Hypothalamus (tissue), 51 donors: ENCODE measurements around the gene OSBPL10.
"Not testable (repeated sequence)": the region's sequence is repeated elsewhere in the genome, so short reads cannot be mapped to it uniquely, and the experiment has no call there.

Source experiments
- DNase-seq, 51 donors: peaks; one replicate each; lab custom pipeline; 2025; lab: John Stamatoyannopoulos, UW

OSBPL10 gene, protein sequence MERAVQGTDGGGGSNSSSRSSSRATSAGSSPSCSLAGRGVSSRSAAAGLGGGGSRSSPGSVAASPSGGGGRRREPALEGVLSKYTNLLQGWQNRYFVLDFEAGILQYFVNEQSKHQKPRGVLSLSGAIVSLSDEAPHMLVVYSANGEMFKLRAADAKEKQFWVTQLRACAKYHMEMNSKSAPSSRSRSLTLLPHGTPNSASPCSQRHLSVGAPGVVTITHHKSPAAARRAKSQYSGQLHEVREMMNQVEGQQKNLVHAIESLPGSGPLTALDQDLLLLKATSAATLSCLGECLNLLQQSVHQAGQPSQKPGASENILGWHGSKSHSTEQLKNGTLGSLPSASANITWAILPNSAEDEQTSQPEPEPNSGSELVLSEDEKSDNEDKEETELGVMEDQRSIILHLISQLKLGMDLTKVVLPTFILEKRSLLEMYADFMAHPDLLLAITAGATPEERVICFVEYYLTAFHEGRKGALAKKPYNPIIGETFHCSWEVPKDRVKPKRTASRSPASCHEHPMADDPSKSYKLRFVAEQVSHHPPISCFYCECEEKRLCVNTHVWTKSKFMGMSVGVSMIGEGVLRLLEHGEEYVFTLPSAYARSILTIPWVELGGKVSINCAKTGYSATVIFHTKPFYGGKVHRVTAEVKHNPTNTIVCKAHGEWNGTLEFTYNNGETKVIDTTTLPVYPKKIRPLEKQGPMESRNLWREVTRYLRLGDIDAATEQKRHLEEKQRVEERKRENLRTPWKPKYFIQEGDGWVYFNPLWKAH

DNA sequence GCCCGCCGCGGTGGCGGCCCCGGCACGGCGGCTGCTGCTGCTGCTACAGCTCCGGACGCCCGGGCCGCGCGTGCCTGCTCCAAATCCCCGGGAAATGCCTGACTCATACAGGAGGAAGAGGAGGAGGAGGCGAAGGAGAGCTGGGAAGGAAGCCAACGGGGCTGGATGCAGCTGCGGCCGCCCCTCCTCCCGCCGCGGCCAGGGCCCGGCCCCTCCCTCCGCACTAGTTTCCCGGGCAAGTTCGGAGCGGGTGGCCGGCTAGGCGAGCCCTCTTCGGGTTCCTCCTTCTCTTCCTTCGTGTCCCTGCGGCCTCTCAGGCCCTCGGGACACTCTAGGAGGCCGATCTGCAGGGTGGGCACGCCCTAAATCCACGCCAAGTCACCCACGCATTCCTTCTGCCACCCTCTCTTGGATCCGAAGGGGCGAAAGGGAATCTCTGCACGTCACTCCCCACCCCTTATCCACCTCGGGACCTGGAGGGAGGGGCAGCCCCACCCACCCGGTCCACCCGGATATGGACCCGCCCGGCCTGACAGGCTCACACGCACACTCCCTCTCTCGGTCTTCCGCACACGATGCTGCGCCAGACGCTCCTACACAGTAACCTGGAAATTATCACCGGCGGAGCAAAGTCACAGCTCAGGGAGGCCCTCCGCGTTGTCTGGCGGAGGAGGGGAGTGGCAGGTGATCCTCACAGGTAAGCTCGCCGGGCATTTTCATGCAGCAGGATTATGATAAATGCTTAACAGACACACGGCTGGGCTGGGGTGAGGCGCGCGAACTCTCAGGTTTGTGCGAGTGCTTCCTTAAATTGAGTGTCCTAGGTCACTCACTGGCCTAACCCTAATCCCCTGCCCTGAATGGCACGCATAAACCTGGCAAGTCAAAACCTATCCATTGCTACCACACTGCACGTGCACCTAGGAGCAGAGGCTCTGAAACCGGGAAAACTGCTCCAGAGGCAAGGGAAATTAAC is at the start of gene OSBPL10, which contains the start of gene ZNF860:
OSBPL10 (minus strand) TSS at position 57 of the 976 bp plus-strand sequence. CDS start 83 bp downstream, outside the sequence.
ZNF860 (plus strand) TSS at position 545 of the 976 bp plus-strand sequence. CDS start 7,330 bp downstream, outside the sequence.
- peak in 49 of 51 donors; percentile 9 to 76 (median 48) for DNase-seq

DNA sequence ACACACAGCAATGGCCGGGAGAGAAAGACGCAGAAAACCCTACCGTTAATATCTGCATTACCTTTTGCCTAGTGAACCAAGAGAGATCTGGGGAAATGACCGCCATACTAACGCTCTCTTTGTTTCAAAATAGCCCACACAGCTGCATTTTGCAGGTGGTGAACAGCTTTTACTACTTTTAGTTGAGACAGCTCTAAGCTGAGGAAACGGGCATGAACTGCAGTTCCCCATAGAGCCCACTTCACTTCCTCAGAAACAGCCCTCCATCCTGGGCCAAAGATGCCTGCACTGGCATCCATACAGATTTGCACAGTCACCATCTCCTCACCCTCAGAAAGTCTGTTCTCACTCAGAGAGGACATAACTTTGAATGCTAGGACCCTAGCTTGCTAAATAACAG is 45.5 kb upstream of the OSBPL10 start:
- no peak for DNase-seq

DNA sequence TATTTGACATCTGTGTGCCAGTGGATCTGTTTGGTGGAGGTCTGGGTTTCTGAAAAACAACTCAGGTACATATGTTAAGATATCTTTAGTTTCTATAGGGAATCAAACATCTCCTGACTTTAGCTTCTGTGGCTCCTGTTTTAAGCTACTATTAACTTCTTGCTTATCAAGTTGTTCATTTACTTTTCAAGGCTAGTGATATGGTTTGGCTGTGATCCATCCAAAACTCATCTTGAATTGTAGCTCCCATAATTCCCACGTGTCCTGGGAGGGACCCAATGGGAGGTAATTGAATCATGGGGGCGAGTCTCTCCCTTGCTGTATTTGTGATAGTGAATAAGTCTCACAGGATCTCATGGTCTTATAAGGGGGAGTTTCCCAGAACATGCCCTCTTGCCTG is 41.9 kb upstream of the OSBPL10 start:
- no peak for DNase-seq

DNA sequence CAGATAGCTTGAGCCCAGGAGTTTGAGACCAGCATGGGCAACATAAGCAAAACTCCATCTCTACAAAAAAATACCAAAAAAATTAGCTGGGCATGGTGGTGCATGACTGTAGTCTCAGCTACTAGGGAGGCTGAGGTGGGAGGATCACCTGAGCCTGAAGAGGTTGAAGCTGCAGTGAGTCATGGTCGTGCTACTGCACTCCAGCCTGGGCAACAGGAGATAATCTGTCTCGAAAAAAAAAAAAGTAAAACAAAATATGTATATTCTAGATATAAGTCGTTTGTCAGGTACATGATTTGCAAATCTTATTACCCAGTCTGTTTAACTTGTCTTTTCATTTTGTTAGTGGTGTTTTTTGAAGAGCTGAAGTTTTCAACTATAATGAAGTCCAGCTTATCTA is 40.7 kb upstream of the OSBPL10 start:
- DNase-seq, result no peak

DNA sequence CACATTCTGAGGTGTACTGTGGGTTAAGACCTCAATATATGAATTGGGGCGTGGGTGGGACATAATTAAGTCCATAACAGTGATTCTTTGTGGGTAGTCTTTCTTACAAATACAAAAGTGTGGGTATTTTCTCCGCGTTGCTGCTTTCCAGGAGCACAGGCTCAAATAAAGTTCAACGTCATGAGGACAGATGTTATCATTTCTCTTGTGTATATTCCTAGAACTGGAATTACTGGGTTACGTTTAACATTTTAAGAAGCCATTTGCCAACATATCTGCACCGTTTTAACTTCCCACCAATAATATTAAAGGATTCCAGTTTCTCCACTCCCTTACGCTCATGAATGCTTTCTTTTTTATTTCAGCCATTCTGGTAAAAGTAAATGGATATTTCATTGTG is 40.1 kb upstream of the OSBPL10 start:
- no peak for DNase-seq

DNA sequence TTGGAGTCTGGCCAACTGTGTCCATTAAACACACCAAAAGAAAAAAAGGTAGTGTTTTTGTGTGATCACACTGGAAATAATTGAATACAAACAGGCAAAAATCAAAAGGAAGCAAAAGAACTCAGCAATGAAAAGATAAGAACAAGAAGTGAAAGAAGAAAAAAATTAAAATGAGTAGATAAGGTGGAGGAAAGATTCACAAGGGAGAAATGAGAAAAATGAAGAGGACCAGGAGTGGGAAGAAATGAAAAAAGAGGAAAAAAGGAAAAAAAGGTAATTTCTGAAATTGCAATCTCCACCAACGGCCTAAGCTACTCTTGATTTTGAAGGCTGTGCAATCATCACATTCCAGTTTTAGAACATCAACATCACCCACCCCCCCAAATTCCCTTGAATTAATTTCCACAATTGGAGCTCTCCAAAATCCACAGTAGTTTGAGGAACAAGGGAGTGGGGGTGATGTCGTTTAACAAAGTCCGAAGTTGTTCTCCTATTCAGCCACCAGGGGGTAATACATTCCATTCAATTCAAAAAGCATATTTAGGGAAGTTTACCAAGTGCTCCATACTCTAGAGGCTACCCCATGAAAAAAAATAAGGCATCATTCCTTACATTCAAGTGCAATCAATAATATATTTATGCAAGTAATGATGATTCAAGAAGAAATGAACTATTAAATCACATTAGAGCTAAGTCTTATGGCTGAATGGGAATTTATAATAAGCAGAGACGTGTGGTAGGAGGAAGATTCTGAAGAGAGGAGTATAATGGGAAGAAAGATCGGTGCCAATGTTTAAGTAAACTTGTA is 37.9 kb upstream of the OSBPL10 start:
- peak in 2 of 51 donors; percentile 1 to 36 for DNase-seq

DNA sequence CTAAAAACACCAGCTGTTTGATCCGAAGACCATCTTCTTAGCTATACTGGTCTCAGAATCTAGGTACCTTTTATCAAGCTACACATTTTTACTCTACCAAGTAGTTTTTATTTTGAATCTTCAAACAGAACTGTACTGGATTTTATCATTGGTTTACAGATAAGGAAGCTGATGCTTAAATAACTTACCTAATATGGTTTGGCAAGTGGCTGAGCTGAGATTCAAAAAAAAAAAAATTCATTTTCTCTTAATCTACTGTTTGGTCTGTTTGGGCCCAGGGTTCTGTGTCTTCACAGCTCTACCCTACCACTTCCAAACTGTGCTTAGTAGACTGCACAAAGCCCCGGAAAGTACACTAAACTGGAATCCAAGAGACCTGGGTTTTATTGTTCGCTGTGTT is 36.2 kb upstream of the OSBPL10 start:
- no peak for DNase-seq

DNA sequence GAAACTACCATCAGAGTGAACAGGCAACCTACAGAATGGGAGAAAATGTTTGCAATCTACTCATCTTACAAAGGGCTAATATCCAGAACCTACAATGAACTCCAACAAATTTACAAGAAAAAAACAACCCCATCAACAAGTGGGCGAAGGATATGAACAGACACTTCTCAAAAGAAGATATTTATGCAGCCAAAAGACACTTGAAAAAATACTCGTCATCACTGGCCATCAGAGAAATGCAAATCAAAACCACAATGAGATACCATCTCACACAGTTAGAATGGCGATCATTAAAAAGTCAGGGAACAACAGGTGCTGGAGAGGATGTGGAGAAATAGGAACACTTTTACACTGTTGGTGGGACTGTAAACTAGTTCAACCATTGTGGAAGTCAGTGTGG is 34.6 kb upstream of the OSBPL10 start:
- DNase-seq, result not testable (repeated sequence)

DNA sequence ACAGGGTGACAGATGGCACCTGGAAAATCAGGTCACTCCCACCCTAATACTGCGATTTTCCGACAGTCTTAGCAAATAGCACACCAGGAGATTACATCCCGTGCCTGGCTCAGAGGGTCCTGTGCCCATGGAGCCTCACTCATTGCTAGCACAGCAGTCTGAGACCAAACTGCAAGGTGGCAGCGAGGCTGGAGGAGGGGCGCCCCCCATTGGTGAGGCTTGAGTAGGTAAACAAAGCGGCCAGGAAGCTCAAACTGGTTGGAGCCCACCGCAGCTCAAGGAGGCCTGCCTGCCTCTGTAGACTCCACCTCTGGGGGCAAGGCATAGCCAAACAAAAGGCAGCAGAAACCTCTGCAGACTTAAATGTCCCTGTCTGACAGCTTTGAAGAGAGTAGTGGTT is 29.6 kb upstream of the OSBPL10 start:
- not testable (repeated sequence) for DNase-seq

DNA sequence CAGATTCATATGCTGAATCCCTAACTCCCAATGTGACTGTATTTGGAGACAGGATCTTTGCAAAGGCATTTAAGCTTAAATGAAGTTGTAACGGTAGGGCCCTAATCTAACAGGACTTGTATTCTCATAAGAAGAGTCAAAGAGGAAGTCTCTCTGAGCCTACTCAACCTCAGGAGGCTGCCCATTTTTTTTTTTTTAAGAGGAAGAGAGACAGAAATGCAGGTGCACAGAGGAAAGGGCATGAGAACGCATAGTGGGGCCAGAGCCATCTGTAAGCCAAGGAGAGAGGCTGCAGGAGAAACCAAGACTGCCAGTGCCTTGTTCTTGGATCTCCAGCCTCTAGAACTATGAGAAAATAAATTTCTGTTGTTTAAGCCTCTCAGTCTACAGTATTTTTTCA is 28.9 kb upstream of the OSBPL10 start:
- DNase-seq, result no peak

DNA sequence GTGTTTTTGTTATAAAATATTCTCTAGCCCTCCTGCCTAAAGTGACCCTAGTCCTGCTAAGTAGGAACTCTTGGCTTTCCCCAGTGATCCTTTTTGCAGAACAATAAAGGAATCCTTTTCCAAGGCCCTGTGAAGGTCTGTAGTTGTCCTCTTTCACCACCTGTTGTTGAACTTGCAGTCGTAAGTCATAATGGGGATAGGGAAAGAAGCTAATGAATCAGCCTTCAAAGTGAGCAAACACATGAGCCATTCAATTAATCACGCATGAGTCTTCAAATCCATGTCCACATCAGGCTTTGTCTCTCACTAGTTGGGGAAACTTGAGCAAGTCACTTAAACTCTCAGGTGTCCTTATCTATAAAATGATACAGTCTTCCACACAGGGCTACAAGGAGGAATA is 28.0 kb upstream of the OSBPL10 start:
- no peak for DNase-seq

DNA sequence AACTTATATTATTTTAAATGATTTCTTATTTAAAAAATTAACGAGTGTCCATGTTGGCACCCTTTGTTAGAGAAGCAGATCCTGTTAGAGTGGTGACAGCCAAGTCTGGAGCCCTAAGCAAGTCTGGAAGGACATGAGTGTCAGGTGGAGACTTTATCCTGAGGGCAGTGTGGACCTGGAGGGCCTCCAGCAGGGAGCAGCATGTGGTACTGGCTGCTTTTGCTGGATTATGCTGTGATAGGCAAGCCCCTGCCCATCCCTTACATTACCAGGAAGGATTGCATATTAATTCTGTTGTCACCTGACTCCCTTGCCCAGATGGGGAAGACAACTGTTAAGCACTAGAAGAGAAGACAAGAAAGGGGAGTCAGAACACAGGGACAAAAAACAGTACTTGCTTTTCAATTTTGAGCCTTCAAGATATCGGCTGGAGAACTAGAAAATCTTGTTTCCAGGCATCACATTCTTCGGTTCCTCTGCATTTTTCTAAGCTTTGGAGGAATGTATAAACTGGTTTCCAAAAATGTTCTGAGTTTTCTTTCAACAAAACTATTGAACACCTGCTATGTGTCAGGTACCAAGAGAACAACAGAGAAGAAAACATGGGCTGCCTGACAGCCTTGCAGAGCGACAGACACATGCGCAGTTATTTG is 23.2 kb upstream of the OSBPL10 start:
- no peak for DNase-seq

DNA sequence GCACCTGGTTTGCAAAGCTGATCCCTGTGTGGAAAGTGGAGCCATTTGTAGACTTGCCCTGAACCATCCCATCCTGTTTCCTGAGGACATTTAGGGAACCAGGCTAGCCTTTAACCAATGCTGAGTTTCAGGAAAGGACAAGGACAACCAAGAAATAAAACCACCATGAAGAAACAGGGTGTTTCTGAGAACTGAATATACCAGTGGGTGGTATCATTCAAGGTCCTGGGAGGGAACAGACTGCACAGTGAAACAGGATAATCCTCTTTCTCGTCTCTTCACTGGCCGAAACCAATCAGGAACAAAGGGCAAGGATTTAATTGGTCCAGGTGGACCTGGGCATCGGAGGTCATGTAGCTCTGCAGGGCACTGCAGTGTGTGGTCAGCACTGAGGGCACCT is 22.3 kb upstream of the OSBPL10 start:
- no peak for DNase-seq

DNA sequence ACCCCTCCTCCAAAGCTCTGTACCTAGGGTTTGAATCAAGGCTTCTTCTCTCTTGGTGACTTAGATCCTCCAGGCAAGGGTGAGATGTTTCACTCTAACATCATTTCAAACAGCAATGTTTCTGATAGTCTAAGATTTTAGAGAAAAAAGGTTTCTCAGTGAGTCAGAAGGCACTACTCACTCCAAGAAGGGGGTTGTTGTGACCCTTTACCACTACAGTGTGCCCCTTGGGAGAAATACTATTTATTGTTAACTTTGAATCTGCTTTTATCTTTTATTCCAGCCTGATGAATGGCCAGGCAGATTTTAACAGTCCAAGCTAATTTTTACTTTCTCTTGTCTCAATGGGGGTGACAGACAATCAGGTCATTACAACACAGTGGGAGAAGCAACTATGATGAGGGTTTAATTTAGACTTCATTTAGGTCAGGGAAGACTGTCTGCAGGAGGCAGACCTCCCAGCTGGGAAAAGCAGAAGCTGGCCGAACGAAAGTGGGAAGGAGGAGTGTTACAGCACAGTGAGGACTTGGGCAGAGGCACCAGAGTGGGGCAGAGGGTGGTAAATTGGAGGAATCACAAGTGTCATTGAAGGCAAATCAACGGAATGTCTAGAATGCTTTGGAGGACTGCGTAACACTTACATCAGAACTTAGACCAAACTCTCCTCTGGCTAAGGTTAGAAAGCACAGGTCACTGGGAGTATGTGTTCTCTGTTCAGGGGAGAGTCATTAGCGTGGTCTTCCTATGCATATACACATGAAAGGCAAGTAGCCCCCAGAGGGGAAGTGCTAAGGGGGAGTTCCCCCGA is 21.7 kb upstream of the OSBPL10 start:
- DNase-seq, result no peak

DNA sequence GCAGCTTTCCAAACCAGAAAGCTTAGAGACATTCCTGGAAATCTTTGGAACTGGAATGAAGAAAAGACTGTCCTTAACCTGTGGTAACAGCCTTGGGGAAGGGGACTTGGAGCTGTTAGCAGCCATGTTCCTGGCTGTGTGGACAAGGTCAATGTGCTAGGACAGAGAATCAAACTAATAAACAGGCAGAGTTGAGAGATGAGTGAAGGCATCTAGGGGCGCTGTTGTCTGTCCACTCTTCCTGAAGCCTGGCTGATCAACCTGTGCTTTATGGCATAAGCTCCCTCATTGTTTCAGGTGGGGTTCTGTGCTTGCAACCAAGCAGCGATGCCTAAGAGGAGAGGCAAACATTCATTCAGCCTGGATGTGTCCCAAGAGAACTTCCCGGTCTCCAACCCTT is 19.8 kb upstream of the OSBPL10 start:
- DNase-seq, result no peak

DNA sequence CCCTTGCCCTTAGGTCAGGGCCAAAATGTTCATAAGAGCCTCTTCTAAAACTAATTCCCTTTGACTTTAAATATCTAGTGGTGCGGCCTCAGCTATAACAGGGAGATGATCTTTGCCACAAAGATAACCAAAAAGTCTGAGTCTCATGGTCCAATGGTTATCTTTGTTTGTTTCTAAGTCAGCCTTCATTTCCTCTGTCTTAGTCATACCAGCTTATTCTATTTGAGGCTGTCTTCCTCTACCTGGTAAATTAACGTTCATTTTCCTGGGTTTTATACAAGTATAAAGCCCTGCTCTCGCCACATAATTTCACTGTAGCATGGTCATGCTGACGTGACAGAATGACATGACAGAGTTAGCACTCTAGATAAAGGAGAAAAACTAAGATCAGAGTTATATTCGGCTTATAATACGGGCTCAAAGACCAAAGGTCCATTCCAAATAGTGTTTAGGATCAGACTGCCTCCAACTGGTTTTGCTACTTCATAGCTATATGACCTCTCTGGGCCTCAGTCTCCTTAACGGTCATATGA is 18.9 kb upstream of the OSBPL10 start:
- DNase-seq, result no peak

DNA sequence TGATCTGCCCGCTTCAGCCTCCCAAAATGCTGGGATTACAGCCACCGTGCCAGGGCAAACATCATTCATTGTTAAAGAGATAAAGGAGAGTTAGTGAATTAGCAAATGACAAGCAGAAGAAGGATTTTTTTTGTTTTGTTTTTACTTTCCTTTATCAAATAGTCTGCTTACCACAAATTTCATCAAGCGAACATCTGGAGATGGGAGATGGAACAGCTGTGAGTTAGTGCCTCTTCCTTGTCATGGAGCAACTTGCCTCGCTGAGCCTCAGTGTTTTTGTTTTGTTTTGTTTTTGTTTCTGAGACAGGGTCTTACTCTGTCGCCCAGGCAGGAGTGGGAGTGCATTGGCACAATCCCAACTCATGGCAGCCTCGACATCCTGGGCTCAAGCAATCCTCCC is 16.4 kb upstream of the OSBPL10 start:
- no peak for DNase-seq

DNA sequence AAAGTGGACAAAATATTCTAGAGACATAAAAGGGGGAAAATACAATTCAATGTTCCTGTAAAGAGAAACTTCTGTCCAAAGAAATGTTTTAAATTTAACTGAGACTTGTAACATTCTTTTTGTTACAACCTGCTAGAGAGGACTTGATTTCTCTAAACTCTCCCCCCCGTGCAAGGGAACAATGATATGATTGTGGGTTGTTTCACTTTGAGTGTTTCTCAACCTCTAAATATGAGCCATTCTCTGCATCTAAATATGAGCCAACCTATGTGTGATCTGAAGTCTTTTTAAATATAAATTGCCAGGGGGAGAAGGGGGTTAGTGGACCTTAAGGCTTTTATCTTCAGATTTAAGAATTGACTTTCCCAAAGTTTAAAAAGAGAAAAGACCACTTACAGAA is 15.1 kb upstream of the OSBPL10 start:
- no peak for DNase-seq
